Osteocyte (in vitro differentiated cells): ENCODE results near the gene FGF2. TPM values are rescaled to one million over a fixed set of nuclear protein-coding genes. Genes with fewer than 3 reads are reported as not detected.
"Not testable (repeated sequence)": the region's sequence is repeated elsewhere in the genome, so short reads cannot be mapped to it uniquely, and the experiment has no call there.

Experiments used
- DNase-seq: peaks from one replicate; pipeline ENCODE4 v3.0.0; 2021; ENCODE audit warnings: mixed read lengths; ENCODE audit not compliant: unreplicated experiment; ENCODE audit errors: extremely low spot score
- H3K27ac Mint-ChIP-seq: one replicate; pipeline ENCODE4 v1.8.0; 2021; ENCODE audit warnings: mild to moderate bottlenecking, mixed read lengths; ENCODE audit not compliant: unreplicated experiment
- H3K27me3 Mint-ChIP-seq: one replicate; pipeline ENCODE4 v1.8.0; 2021; ENCODE audit warnings: mixed read lengths; ENCODE audit not compliant: unreplicated experiment
- H3K36me3 Mint-ChIP-seq: one replicate; pipeline ENCODE4 v1.8.0; 2021; ENCODE audit warnings: mixed read lengths; ENCODE audit not compliant: unreplicated experiment
- H3K4me1 Mint-ChIP-seq: one replicate; pipeline ENCODE4 v1.8.0; 2021; ENCODE audit warnings: mixed read lengths; ENCODE audit not compliant: unreplicated experiment
- H3K4me3 Mint-ChIP-seq: one replicate; pipeline ENCODE4 v1.8.0; 2021; ENCODE audit warnings: mild to moderate bottlenecking, moderate library complexity, mixed read lengths; ENCODE audit not compliant: unreplicated experiment
- H3K9me3 Mint-ChIP-seq: one replicate; pipeline ENCODE4 v1.8.0; 2021; ENCODE audit warnings: mixed read lengths; ENCODE audit not compliant: unreplicated experiment
- CTCF ChIP-seq: fragments of 200-600 bp; sonication (generic); IDR thresholded peaks from 2 replicates; pipeline ENCODE4 v1.5.0; 2021; ENCODE audit warnings: antibody characterized with exemption, mild to moderate bottlenecking, moderate library complexity
- total RNA-seq: library from RNA; stranded (reverse); gene quantifications from 2 replicates; pipeline ENCODE4 v1.2.1, GENCODE V29; 2021

The FGF2 gene
- total RNA-seq, 1 donor from 2014 or later: 29.2 TPM

- no peak for TF ChIP-seq CTCF
- H3K27ac Mint-ChIP-seq: no peak overlapping the region
- H3K9me3 Mint-ChIP-seq: peaks cover 6% of the 10 kb centered on the region
- H3K4me1 Mint-ChIP-seq: peaks cover 27% of the 10 kb centered on the region
- H3K36me3 Mint-ChIP-seq: peaks cover 24% of the 10 kb centered on the region
- DNase-seq: no peak
- no peak overlapping the region for H3K4me3 Mint-ChIP-seq
- H3K27me3 Mint-ChIP-seq: no peaks in the 10 kb centered on the region
Observed at GRCh38 chr4:122845760-122846159, 19.1 kb downstream of the FGF2 start.

GRCh38 chr4:122847931-122848330 is 21.3 kb downstream of the FGF2 start:
- H3K4me3 Mint-ChIP-seq: no peak overlapping the region
- peaks cover 13% of the 10 kb centered on the region for H3K36me3 Mint-ChIP-seq
- TF ChIP-seq CTCF: no peak
- no peak overlapping the region for H3K27ac Mint-ChIP-seq
- no peak for DNase-seq
- H3K4me1 Mint-ChIP-seq: peaks cover 15% of the 10 kb centered on the region
- H3K9me3 Mint-ChIP-seq: peaks cover 6% of the 10 kb centered on the region
- H3K27me3 Mint-ChIP-seq: no peaks in the 10 kb centered on the region

- not testable (repeated sequence) for DNase-seq
Observed at GRCh38 chr4:122849789-122850188, 23.2 kb downstream of the FGF2 start.

GRCh38 chr4:122851568-122851967 is 24.9 kb downstream of the FGF2 start:
- H3K9me3 Mint-ChIP-seq: peaks cover 6% of the 10 kb centered on the region
- no peak for TF ChIP-seq CTCF
- no peak overlapping the region for H3K27ac Mint-ChIP-seq
- no peak overlapping the region for H3K4me3 Mint-ChIP-seq
- H3K4me1 Mint-ChIP-seq: peaks cover 25% of the 10 kb centered on the region
- DNase-seq: no peak
- no peaks in the 10 kb centered on the region for H3K27me3 Mint-ChIP-seq
- peaks cover 11% of the 10 kb centered on the region for H3K36me3 Mint-ChIP-seq

More at GRCh38 chr4:122849789-122850188, 23.2 kb downstream of the FGF2 start:
- H3K9me3 Mint-ChIP-seq, H3K27ac Mint-ChIP-seq, H3K27me3 Mint-ChIP-seq, H3K4me3 Mint-ChIP-seq: not testable (repeated sequence)
- Mint-ChIP-seq H3K36me3 (peaks cover 10% of the 10 kb centered on the region), H3K4me1 (peaks cover 25% of the 10 kb centered on the region)

- Mint-ChIP-seq H3K27me3 (no peaks in the 10 kb centered on the region), H3K4me3 (no peak overlapping the region), H3K36me3 (peaks cover 2% of the 10 kb centered on the region), H3K4me1 (peaks cover 35% of the 10 kb centered on the region), H3K9me3 (no peaks in the 10 kb centered on the region), H3K27ac (peak overlapping the region; percentile 66)
- TF ChIP-seq CTCF: no peak
- no peak for DNase-seq
Observed at GRCh38 chr4:122854447-122855352, 28.1 kb downstream of the FGF2 start.
